ENCODE measurements around the gene CAMK1. TPM values are rescaled to one million over a fixed set of nuclear protein-coding genes. Genes with fewer than 3 reads are reported as not detected.
A peak's percentile ranks its signal among the peaks of the same experiment; 100 is the strongest.

Gene CAMK1
- polyA plus RNA-seq, 1 donor = 17.4 TPM

DNA sequence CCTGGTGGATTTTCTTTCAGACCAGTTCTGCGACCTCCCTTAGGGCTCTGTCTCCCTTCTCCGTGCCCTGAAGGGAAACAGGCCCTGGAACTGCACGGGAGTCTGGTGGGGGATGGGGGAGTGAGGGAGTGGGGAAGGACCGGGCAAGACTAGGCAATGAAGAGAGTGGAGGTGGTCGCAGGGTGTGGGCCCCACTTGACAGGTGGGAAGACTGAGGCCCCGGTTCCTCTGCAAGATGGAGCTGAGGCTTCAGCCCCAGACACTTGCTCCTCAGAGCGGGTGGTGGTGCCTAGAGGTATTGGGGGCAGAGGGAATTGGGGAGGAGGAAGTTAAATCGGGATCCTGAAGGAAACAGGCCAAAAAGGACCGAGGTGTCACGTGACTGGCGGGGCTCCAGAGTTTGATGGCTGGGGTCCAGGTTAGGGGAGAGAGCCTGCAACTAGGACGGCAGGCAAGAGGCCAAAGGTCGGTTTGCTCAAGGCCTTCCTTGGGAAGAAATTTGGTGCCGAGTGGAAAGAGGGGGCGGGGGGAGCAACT lies 597 bp upstream of the CAMK1 start:
- DNase-seq = peak; percentile 69

DNA sequence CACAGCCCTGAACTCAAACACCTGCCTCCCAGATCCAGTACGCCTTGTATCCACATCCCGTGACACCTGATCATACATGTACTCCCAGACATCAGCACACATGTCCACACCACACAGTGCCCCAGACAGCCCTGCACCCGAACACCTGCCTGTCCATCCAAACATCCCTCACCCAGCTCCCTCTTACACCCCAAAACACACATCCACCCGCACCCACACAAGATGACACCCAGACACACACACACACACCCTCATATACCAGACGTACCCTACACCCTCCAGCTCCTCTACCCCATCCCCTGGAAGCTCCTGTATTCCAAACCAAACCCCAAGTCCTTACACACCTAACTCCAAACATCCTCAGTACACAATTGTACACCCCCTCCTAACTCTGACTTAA lies 735 bp downstream of the CAMK1 start:
- DNase-seq = no peak

DNA sequence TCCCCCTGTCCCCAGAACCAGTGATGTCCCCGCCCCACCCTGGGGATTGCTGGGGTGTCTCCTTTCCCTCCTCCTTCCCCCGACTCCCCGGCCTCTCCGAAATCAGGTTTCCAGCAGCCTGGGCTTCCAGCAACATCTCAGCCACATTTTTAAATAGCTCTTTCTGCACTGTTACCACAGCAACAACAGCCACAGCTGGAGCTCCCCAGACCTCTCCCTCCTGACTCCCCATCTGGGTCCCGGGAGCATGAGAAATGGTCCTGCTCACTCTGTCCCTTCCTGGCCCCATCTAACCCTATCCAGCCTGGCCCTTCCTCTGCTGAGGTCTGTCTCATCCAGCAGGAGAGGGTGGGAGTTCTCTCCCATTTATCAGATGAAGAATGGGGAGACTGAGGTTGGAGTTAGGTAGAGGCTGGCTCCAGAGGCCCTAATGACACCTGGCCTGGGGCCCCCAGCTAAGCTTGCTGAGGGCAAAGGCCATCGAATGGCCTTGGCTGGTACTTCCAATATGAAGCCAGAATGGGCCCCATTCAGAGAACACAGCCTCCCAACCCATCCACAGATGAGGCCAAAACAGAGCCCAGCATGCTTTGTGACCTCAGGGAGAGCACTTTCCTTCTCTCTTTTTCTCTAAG lies 1.5 kb downstream of the CAMK1 start:
- DNase-seq = no peak

DNA sequence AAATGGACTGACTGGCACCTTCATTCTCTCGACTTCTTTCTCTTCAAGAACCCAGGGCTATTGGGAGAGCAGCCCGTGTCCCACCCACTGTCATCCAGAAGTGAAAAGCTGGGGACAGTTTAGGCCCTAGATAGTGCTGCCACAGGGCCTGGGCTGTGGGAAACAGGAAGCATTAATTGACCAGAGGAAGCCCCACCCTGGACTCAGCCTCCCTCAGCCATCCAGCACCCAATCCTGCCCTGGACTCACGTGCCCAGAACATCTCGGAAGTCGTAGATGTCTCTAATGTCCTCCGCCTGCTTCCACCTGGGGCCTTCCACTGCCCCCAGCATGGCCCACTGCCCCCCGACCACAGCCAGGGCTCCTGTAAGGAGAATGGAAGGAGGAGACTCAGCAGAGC lies 2.3 kb downstream of the CAMK1 start:
- no peak for DNase-seq

DNA sequence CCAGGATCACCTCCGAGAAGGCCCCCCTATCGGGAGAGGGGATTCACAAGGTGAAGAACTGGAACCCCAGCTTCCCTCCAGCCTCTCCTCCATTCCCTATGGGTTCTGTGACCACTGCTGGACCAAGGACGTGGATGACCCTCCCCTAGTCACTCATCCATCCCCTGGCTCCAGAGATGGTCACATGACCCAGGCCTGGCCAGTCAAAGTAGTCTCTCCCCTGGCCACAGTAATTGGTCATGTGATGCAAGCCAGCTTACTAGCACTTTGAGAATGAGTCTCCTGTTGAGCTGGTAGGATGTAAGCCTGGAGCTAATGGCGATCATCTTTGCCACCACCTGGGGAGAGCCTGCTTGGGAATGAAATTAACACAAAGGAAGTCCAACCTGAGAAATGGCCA lies 3.9 kb downstream of the CAMK1 start:
- DNase-seq = no peak

DNA sequence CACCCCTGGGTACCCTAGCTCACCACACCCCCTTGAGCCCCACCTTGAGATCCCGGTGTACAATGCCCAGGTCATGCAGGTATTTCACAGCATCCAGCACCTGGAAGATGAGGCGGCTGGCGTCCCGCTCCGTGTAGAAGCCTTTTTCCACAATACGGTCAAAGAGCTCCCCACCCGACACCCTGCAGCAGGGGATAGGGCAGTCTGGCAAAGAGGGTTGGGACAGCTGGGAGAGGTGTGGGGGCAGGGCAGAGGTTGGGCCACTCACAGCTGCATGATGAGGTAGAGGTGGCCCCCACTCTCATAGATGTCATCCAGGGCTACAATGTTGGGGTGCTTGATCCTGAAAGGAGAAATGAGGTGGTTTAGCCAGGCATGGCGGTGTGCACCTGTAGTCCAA lies 6.9 kb downstream of the CAMK1 start:
- DNase-seq = no peak

DNA sequence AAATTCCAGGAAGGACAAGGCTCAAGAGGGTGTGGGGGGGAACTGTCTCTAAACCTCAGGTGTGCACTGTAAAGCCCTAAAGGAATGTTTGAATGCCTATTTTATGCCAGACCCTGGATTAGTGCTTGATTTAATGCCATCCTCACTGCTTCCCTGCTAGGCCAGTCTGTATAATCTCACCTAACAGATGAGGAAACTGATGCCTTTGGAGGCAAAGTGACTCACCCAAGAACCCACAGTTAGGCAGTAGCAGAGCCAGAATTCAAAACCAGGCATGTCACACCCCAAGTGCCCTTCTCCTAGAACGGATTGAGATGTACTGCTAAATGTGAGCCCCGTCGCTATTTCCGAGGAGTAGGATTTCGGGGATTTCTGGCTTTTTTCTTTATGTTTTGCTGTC lies 7.8 kb downstream of the CAMK1 start:
- no peak for DNase-seq

DNA sequence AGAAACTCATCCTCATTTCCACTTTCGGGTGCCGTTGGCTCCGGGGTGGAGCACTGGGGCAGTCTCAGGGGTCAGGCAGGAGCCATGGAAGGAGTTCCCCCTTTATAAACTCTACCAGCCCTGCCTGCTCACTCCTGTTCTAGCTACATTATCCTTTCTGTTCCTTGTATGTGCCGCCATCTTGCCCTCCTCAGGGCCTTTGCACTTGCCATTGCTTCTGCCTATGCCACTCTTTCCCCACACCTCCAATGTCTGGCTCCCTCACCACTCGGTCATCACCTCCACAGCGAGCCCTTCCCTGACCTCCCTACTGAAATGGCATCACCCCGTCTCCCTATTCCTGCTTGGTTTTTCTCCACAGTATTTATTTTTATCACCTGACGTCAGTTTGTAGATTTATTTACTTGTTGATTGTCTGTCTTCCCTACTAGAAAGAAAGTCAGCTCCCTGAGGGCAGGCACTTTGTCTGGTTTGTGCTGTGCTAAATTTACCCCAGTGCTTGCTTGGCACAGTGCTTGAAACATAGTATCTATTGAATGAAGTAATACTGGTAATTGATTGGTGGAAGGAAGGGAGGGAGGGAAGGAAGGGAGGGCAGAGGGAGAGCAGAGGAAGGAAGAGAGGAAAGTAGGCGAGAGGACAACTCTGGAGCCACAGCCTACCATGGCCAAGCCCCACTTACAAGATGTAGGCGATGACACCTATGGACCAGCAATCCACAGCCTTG lies 8.8 kb downstream of the CAMK1 start:
- DNase-seq = no peak

DNA sequence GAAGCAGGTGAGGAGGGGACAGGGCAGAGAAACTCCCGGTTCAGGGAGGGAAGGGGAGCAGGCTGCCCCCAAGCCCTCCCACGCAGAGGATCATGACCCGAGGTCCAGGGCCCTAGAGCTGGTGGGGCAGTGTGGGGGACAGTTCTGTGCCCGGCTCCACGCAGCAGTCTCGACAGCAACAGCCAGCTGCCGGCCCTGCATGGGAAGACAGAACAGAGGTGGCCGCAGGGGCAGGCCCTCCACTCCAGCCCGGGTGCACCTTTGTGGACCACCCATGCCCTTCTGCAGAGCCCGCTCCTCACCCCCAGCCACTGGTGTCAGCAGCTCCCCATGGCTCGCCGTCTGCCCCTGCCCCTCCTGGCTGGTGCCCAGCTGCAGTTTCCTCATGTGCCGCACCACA lies 12.3 kb downstream of the CAMK1 start:
- no peak for DNase-seq

DNA sequence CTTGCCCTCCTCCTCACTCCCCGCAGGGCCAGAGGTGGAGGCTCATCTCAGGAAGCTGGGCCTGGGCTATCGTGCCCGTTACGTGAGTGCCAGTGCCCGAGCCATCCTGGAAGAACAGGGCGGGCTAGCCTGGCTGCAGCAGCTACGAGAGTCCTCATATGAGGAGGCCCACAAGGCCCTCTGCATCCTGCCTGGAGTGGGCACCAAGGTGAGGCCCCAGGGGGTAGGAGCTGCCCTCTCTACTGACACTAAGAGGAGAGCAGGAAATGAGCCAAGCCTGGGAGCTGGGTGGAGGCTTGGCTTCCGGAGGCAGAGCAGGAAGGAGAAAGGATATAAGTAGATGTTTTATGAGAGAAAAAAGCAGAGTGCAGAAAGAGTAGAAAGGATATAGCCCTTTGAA lies 15.1 kb downstream of the CAMK1 start:
- no peak for DNase-seq

DNA sequence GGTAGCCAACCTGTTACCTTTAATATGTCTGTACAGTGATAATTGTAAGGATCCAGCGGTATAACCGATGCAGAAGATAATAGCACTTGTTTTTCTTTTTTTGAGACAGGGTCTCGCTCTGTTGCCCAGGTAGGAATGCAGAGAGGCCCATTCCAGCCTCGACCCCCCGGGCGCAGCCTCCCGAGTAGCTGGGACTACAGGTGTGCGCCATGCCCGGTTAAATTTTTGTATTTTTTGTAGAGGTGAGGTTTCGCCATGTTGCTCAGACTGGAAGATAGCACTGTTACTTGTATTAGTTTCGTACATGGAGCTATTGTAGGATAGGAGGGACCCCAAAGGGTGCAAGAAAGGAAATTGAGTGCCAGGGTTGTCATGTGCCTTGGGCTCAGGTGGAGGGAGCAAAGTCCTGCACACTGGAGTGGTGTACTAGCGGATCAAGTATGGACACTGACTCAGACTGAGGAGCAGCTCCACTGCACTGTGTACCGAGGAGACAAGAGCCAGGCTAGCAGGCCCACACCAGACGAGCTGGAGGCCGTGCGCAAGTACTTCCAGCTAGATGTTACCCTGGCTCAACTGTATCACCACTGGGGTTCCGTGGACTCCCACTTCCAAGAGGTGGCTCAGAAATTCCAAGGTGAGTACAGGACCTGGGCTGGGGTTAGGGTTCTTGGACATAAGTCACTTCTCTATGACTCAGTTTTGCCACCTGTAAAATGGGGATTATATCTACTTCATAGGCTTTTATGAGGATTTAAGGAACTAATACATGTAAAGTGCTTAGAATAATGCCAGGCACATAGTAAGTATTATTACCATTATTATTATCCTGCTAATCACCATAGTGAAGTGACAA lies 19.0 kb downstream of the CAMK1 start:
- DNase-seq = no peak

DNA sequence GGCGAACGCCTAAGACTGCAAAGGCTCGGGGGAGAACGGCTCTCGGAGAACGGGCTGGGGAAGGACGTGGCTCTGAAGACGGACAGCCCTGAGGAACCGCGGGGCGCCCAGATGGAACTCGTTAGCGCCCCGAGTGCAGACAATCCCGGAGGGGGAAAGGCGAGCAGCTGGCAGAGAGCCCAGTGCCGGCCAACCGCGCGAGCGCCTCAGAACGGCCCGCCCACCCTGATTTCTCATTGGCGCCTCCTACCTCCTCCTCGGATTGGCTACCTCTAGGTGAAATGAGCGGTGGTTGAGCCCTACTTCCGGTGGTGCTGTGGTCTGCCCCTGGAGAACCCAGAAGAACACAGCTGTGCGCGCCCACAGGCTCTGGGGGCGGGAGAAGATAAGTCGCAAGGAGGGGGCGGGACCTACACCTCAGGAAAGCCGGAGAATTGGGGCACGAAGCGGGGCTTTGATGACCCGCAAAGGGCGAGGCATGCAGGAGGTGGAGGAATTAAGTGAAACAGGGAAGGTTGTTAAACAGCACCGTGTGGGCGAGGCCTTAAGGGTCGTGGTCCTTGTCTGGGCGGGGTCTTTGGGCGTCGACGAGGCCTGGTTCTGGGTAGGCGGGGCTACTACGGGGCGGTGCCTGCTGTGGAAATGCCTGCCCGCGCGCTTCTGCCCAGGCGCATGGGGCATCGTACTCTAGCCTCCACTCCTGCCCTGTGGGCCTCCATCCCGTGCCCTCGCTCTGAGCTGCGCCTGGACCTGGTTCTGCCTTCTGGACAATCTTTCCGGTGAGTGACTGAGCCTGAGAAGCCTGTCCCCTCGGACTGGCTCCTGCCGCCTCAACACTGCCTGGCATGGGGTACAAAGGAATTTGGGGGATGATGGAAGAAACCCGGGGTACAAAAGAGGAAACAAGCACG lies 19.8 kb downstream of the CAMK1 start, which contains the start of gene OGG1:
TSS of gene OGG1 (plus strand) at position 308 of the 911 bp plus-strand sequence. CDS start at position 643, 335 bp downstream.
- DNase-seq = peak; percentile 96

DNA sequence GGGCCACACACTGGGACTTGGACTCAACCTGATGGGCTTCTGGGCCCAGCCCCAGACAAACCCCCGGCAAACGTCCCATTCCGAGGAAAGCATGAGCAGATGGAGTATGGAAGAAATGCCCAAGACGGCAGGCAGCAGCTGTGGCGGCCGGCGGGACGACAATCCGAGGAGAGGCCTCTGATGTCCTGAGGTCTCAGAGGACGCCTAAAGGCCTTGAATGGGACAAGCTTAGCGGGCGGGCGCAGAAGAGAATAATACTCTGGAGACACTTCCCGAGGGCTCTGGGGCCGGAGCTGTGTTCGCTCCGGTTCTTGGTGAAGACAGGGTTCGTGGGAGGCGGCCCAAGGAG lies 20.5 kb downstream of the CAMK1 start:
- DNase-seq = no peak

DNA sequence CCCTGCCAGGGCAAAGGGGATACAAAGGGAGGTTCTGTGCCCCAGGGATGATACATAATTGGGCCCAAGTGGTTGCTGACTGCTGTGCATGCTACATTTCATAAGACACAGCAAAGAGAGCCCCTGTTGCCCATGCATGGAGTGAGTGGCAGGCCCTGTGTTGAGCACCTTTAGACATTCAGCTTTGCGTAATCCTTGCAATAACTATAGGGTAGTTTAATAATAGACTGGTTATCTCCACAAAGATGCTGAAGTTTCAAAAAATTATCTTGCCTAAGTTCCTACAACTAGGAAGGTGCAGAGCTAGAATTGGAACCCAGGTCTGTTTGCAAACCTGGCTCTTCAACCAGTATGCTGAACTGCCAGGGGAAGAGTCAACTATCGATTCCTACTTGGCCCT lies 21.7 kb downstream of the CAMK1 start:
- DNase-seq = no peak

DNA sequence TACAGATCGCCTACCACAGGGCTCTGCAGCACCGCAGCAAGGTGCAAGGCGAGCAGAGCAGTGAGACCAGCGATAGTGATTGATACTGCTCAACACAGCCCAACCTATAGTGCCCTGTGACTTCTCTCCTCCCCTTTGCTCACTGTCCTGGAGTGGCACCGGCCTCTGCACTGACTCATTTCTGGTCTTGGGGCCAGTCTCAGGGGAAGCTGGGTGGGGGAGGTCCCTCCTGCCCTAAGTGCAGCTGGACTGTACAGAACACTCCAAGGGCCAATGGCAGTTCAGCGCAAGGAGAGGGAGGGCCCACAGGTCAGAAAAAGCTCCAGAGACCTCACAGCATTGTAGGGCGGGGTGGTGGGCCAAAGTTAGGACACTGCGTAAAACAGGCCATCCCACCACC lies 22.5 kb downstream of the CAMK1 start:
- DNase-seq = no peak

DNA sequence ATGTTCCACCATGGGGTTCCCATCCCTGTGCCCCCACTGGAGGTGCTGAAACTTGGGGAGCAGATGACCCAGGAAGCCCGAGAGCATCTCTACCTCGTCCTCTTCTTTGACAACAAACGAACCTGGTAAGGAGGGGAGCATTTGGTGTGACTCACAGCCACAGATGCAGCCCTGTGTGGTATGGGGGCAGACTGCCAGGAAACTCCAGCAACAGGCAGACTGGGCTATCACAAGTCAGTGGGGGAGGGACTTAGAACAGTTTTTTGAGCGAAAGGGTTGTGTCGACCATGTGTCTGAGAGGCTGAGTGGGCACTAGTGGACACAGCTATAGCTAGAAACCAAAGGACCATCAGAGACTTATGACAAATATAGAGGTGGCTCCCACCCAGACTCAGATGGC lies 23.4 kb downstream of the CAMK1 start:
- no peak for DNase-seq

DNA sequence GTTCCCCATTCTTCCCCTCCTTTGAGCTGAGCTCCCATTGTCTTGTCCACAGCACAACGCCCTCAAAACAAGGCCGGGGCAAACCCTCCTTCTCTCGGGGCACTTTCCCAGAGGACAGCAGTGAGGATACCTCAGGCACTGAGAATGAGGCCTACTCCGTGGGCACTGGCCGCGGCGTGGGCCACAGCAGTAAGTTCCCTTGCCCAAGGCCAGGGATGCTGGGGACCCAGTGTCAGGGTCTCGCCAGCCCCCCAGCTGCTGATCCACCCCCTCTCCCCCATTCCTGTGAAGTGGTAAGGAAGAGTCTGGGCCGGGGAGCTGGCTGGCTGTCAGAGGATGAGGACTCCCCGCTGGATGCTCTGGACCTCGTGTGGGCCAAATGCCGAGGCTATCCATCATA lies 24.2 kb downstream of the CAMK1 start:
- no peak for DNase-seq

DNA sequence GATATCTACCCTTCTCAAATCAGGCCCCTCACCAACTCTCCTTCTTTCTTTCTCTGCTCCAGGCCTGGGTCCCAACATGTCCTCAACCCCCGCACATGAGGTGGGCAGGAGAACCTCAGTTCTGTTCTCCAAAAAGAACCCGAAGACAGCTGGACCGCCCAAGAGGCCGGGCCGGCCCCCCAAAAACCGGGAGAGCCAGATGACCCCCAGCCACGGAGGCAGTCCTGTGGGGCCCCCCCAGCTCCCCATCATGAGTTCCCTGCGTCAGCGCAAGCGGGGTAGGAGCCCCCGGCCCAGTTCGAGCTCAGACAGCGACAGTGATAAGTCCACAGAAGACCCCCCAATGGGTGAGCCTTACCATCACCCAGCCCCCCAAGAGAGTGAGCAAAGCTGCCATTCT lies 25.6 kb downstream of the CAMK1 start:
- DNase-seq = no peak

DNA sequence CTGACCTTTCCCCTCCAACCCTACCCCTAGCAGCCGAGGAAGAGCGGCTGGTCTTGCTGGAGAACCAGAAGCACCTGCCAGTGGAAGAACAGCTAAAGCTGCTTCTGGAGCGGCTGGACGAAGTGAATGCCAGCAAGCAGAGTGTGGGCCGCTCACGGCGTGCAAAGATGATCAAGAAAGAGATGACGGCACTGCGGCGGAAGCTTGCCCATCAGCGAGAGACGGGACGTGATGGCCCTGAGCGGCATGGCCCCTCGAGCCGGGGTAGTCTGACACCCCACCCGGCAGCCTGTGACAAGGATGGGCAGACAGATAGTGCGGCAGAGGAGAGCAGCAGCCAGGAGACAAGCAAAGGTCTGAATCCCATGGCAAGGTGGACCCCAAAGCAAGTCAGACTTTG lies 26.2 kb downstream of the CAMK1 start:
- DNase-seq = no peak

DNA sequence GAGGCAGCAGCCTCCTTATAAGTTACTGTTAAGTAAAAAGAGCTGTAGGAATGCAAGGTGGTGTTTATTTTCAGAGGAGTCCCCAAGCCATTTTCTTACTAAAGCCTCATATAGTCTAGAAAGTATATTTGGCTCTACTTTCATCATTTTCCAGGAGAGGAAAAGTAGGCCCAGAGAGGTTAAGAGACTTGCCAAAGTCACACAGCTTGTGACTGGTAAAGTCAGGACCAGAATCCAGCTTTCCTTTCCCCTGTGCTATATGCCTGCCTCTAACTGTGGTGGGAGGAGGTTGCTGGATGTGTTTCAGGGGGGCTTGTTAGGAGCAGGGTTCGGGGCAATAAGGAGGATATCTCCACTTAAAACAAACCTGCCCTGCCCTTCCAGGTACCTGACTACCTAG lies 27.2 kb downstream of the CAMK1 start:
- no peak for DNase-seq

DNA sequence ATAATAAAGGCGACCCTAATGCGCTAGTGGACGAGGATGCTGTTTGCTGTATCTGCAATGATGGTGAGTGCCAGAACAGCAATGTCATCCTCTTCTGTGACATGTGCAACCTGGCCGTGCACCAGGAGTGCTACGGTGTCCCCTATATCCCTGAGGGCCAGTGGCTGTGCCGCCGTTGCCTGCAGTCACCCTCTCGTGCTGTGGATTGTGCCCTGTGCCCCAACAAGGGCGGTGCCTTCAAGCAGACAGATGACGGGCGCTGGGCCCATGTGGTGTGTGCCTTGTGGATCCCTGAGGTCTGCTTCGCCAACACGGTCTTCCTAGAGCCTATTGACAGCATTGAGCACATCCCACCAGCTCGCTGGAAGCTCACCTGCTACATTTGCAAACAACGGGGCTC lies 30.6 kb downstream of the CAMK1 start:
- no peak for DNase-seq

DNA sequence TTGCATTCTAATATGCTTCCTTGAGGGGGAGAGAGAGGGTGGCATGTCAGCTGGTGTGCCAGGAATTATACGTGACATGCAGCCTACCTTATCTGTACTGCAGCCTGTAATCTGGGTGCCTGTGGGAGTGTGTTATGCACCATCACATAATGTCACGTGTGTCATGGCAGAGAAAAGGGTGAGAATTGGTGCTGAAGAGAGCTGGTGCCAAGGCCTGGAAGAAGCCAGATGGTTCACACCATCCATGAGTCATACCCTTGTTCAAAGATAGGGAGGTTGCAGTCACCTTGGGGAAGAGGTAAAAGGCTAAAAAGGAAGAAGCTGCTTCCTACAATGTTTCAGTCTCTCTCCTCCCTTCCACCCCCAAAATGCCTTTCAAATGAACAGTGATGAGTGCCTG lies 32.9 kb downstream of the CAMK1 start:
- no peak for DNase-seq

All from hindlimb muscle (tissue), 1 donor.